ENCODE results near the gene SLC9A7.

Gene SLC9A7

GRCh38 chrX:46567388-46567787 is 191.5 kb downstream of the SLC9A7 start:
- no peak for DNase-seq

GRCh38 chrX:46561824-46562657 is 196.9 kb downstream of the SLC9A7 start:
- DNase-seq: no peak

GRCh38 chrX:46559062-46559461 is 199.9 kb downstream of the SLC9A7 start:
- DNase-seq: no peak

GRCh38 chrX:46554942-46555341 is 204.0 kb downstream of the SLC9A7 start:
- DNase-seq: no peak

DNA sequence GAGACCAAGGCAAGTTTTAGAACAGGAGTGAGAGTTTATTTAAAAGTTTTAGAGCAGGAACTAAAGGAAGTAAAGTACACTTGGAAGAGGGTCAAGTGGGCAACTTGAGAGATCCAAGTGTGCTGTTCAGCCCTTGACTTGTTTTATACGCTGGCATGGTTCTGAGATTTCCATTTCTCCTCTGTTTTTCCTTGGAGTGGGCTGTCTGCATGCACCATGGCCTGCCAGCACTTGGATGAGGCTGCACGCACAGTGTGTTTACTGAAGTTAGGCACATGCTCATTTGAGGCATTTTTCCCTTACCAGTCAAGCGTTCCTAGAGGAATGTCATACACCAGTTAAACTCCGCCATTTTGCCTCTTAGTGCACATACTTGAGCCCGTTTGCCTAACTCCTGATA is 205.0 kb downstream of the SLC9A7 start:
- DNase-seq: no peak

- no peak for DNase-seq
Measured at GRCh38 chrX:46551494-46552128, 207.3 kb downstream of the SLC9A7 start.

- DNase-seq: no peak
Measured at GRCh38 chrX:46549914-46550313, 209.0 kb downstream of the SLC9A7 start.
